Small intestine (tissue), 7 donors: ENCODE results near the gene DNMBP. TPM values are rescaled to one million over a fixed set of nuclear protein-coding genes. Genes with fewer than 3 reads are reported as not detected.

Experiments
- DNase-seq, 2 donors: peaks; one replicate each; pipeline versions ENCODE4 v3.0.0 to v3.0.0-alpha.2; 2013
- FAIRE-seq: peaks from 2 replicates; lab custom pipeline; 2012; peaks lifted over from hg19 to GRCh38; lab: Jason Lieb, UNC
- H3K27ac ChIP-seq, 3 donors: one replicate each; pipeline ENCODE4 v1.5.1; 2013; ENCODE audit warnings: low read length in 2 of 3, mild to moderate bottlenecking in 2 of 3, control low read depth in 1 of 3, inconsistent platforms in 1 of 3, low read depth in 1 of 3, moderate library complexity in 1 of 3
- H3K27me3 ChIP-seq, 3 donors: one replicate each; pipeline ENCODE4 v1.6.1; 2013; ENCODE audit warnings: low read length in 3 of 3, inconsistent platforms in 1 of 3; ENCODE audit not compliant: control insufficient read depth in 3 of 3, insufficient read depth in 3 of 3
- H3K36me3 ChIP-seq, 3 donors: one replicate each; pipeline ENCODE4 v1.6.1; 2013; ENCODE audit warnings: low read length in 3 of 3, inconsistent platforms in 1 of 3, low read depth in 1 of 3, mild to moderate bottlenecking in 1 of 3, moderate library complexity in 1 of 3; ENCODE audit not compliant: control insufficient read depth in 3 of 3, insufficient read depth in 2 of 3
- H3K4me1 ChIP-seq, 3 donors: one replicate each; pipeline ENCODE4 v1.6.1; 2013; ENCODE audit warnings: low read length in 2 of 3, inconsistent platforms in 1 of 3, low read depth in 1 of 3, mild to moderate bottlenecking in 1 of 3, moderate library complexity in 1 of 3; ENCODE audit not compliant: control insufficient read depth in 3 of 3, insufficient read depth in 2 of 3
- H3K4me3 ChIP-seq, 3 donors: one replicate each; pipeline ENCODE4 v1.5.1; 2013; ENCODE audit warnings: low read length in 3 of 3, control low read depth in 1 of 3, inconsistent platforms in 1 of 3, low read depth in 1 of 3, mild to moderate bottlenecking in 1 of 3, moderate library complexity in 1 of 3
- H3K9me3 ChIP-seq, 2 donors: one replicate each; pipeline ENCODE4 v1.6.1; 2013; ENCODE audit warnings: low read depth in 1 of 2, low read length in 1 of 2; ENCODE audit not compliant: control insufficient read depth in 2 of 2, insufficient read depth in 1 of 2
- WGBS, 3 donors: extraction: QIAGEN DNeasy Blood & Tissue Kit; methylation state at CpG; one replicate each; pipeline ENCODE4 v1.1.7; 2013; 5-methylcytosine and 5-hydroxymethylcytosine counted together
- polyA plus RNA-seq, 4 donors: library from polyadenylated mRNA; stranded (reverse) in 3 of 4; unstranded in 1 of 4; fragments of 200-250 nt in 3 of 4; fragments of 120-200 nt in 1 of 4; gene quantifications; one replicate each; pipeline versions ENCODE4 v1.2.1 to v1.2.3, GENCODE V29; 2013
- donor health status: healthy with polysubstance abuse.
- donor health status: control.
- donor health status: control.
- donor health status: Bipolar disorder and iron deficiency.
- donor health status: healthy.

Gene DNMBP
- polyA plus RNA-seq, 4 donors = 18.4 to 52.2 (median 28.0) TPM

DNA sequence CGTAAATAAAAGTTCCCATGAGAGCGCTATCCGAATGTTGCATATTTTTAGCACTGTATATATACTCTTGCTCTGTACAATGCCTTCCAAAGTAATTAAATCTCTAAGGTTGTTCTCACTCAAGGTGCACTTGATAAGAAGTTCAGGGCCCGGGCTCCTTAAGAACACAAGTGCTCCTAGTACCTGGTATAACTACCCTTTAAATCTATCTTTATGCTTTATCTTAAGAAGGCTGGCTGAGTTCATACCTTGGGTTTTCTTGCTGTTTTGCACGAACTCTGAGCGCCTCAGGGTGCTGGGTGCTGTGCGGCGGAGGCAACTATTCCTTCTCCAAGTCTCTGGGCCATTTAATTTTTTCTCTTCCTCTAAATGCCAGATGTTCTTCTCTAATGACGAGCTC is 80.4 kb downstream of the DNMBP start:
- H3K36me3 ChIP-seq = peaks cover 0 to 5% (median 0%) of the 10 kb centered on the region in 3 donors
- FAIRE-seq = no peak
- H3K27me3 ChIP-seq = no peaks in the 10 kb centered on the region
- peak overlapping the region; percentile 44 to 89 (median 57) for H3K4me3 ChIP-seq
- 15 to 60% (median 37%) methylated on average over 9 of the region's 9 CpGs for WGBS, 3 donors
- peaks cover 0 to 13% (median 11%) of the 10 kb centered on the region in 3 donors for H3K4me1 ChIP-seq
- peak; percentile 45 to 75 for DNase-seq
- no peaks in the 10 kb centered on the region for H3K9me3 ChIP-seq
- H3K27ac ChIP-seq = peak overlapping the region; percentile 76 to 91 (median 89)

DNA sequence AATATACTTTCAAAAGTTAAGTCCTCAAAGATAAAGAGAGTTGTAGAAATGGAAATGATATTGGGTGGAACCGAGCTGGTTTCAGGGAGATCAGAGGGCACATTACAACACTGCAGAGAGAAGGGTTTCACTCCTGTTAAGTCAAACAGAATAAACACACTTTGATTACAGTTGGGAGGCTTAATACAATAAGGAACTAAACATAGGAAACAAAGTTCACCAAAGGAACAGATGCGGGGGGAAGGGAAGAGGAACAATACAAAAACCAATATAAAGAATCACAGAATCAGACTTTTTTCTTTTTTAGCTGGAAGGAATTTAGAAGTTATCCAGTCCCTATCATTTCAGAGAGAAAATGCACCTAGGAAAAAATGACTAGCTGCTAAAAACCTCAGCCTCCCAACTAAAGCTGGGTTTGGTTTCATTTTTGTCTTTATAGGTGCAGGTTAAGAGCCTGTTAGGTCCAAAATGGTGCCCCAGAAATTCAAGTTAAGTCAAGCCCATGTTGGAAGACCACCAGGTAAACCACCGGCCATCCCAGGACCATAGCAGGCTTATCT is 81.9 kb downstream of the DNMBP start:
- Histone ChIP-seq H3K27ac (peak overlapping the region; percentile 62 to 89 (median 86)), H3K9me3 (no peaks in the 10 kb centered on the region), H3K4me3 (peak overlapping the region; percentile 48 to 89 (median 57)), H3K27me3 (no peaks in the 10 kb centered on the region), H3K36me3 (peaks cover 0 to 12% (median 0%) of the 10 kb centered on the region in 3 donors), H3K4me1 (peaks cover 0 to 17% (median 11%) of the 10 kb centered on the region in 3 donors)
- WGBS, 3 donors = 18 to 44% (median 20%) methylated on average over 3 of the region's 3 CpGs
- FAIRE-seq = no peak
- peak; percentile 83 to 91 for DNase-seq

- peak overlapping the region; percentile 26 to 89 (median 57) for H3K4me3 ChIP-seq
- WGBS, 3 donors = 12 to 38% (median 25%) methylated on average over 9 of the region's 9 CpGs
- H3K4me1 ChIP-seq = peaks cover 2 to 15% (median 11%) of the 10 kb centered on the region in 3 donors
- H3K27me3 ChIP-seq = no peaks in the 10 kb centered on the region
- DNase-seq (peak; percentile 70 to 73), FAIRE-seq (no peak)
- H3K9me3 ChIP-seq = no peaks in the 10 kb centered on the region
- H3K36me3 ChIP-seq = peaks cover 0 to 13% (median 0%) of the 10 kb centered on the region in 3 donors
- H3K27ac ChIP-seq = peak overlapping the region; percentile 74 to 89 (median 80)
Measured at GRCh38 chr10:99926925-99927720, 82.6 kb downstream of the DNMBP start.

DNA sequence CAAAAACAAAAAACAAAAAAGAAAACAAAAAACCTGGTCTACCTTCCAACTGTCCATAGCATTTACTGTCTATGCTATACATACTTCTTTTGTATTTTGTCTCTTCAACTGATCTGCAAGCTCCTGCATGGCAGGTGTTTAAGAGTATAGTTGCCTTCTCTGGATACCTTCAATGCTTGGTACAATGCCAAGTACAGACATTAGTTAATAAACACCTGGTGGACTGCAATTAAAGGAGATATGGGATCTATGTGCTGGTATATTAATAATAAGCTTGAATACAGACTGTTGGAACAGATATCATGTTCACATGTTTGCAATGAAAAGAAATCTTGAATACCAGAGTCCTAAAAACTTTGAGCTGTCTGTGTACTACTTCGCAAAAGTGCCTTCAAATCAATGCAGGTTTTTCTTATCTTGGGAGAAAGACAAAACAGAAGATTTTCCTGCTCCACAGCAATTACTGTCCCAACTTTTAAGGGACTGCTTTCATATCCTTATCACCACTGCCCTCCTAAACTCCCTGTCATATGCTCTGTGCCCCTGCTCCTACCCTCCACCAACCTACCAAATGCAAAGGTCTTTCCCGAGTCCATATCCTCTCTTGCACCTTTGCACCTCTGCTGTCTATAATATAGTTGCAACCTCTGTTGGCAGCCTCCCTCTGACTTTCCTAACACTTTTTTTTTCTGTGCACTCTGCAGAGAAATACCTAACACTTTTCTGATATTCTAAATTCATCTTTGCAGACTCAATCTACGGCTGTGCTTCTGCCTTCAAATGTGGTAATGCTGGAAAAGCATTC is 85.1 kb downstream of the DNMBP start:
- no peaks in the 10 kb centered on the region for H3K27me3 ChIP-seq
- FAIRE-seq (no peak), DNase-seq (peak; percentile 60 to 93)
- H3K36me3 ChIP-seq = peaks cover 0 to 29% (median 0%) of the 10 kb centered on the region in 3 donors
- H3K27ac ChIP-seq = peak overlapping the region; percentile 55 to 89 (median 61)
- H3K4me1 ChIP-seq = peaks cover 7 to 16% (median 8%) of the 10 kb centered on the region in 3 donors
- H3K4me3 ChIP-seq = peak overlapping the region in 2 of 3 donors; percentile 57 to 89
- no peaks in the 10 kb centered on the region for H3K9me3 ChIP-seq
- WGBS, 3 donors = 17 to 68% (median 43%) methylated on average over 3 of the region's 3 CpGs

DNA sequence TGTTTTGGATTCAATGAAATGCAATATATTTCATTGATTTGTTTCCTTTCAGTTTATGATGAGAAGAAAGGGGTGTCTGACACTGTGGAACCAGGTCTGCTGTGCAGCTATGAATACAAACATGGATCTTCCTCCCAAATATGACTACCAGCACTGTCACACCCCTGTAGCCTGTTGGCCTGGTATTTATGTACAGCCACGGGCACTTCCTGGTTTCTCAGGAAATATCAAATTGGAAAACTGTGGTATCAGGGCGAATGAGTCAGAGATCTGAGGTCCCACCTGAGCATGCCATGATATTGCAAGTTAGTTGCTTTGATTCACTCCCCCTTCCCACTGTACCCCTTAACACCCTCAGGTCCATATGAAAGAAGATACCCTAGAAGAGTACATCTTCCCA is 87.8 kb downstream of the DNMBP start:
- H3K36me3 ChIP-seq = peaks cover 0 to 42% (median 0%) of the 10 kb centered on the region in 3 donors
- DNase-seq (no peak), FAIRE-seq (no peak)
- peak overlapping the region in 1 of 3 donors; percentile 26 for H3K27ac ChIP-seq
- H3K4me3 ChIP-seq = no peak overlapping the region
- WGBS, 3 donors = 28 to 38% (median 28%) methylated on average over 2 of the region's 2 CpGs
- H3K4me1 ChIP-seq = peaks cover 6 to 24% (median 9%) of the 10 kb centered on the region in 3 donors
- H3K9me3 ChIP-seq = no peaks in the 10 kb centered on the region
- no peaks in the 10 kb centered on the region for H3K27me3 ChIP-seq

DNA sequence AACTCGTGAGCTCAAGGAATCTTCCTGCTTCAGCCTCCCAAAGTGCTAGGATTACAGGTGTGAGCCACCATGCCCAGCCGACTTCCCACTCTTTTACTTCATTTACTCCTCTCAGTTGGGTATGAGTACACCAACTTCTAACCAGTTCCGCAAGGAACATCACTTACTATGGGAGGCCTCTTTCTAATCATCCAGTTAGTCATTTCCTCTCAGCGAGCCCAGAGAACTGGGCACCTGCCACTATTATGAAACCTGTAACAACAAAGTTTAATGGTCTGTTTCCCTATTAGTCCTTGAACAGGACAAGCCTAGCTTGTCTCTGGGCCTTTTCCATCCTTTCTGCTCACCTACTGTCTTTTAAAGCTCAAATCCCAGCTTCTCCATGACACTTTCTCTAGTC is 88.8 kb downstream of the DNMBP start:
- Histone ChIP-seq H3K4me1 (peaks cover 2 to 24% (median 9%) of the 10 kb centered on the region in 3 donors), H3K4me3 (no peak overlapping the region), H3K36me3 (peaks cover 0 to 45% (median 0%) of the 10 kb centered on the region in 3 donors), H3K27me3 (no peaks in the 10 kb centered on the region), H3K27ac (peak overlapping the region; percentile 21 to 94 (median 52)), H3K9me3 (no peaks in the 10 kb centered on the region)
- FAIRE-seq (no peak), DNase-seq (peak in 1 of 2 donors; percentile 62)
- WGBS, 3 donors = 24 to 57% (median 42%) methylated on average over 4 of the region's 4 CpGs

- peak overlapping the region; percentile 21 to 94 (median 52) for H3K27ac ChIP-seq
- no peaks in the 10 kb centered on the region for H3K27me3 ChIP-seq
- no peak overlapping the region for H3K4me3 ChIP-seq
- WGBS, 3 donors = 41 to 70% (median 48%) methylated on average over 5 of the region's 5 CpGs
- no peaks in the 10 kb centered on the region for H3K9me3 ChIP-seq
- FAIRE-seq (no peak), DNase-seq (peak in 1 of 2 donors; percentile 87)
- peaks cover 0 to 46% (median 0%) of the 10 kb centered on the region in 3 donors for H3K36me3 ChIP-seq
- H3K4me1 ChIP-seq = peaks cover 2 to 24% (median 9%) of the 10 kb centered on the region in 3 donors
Measured at GRCh38 chr10:99920486-99920885, 89.3 kb downstream of the DNMBP start.
